ENCODE data around the gene KLK7. TPM values are rescaled to one million over a fixed set of nuclear protein-coding genes. Genes with fewer than 3 reads are reported as not detected.

Gene KLK7
- total RNA-seq, 1 donor from 2014 or later: not detected

- H3K27ac ChIP-seq: peak overlapping the region; percentile 41
- peak overlapping the region; percentile 43 for H3K4me3 ChIP-seq
- no peaks in the 10 kb centered on the region for H3K9me3 ChIP-seq
- DNase-seq (no peak), ATAC-seq (peak; percentile 40 to 50)
- no peak for TF ChIP-seq CTCF (IDR thresholded peaks at IDR 0.05)
- peaks cover 18% of the 10 kb centered on the region for H3K4me1 ChIP-seq
- H3K36me3 ChIP-seq: no peaks in the 10 kb centered on the region
- H3K27me3 ChIP-seq (ENCODE audit: low read depth): peaks cover 71% of the 10 kb centered on the region
- intact Hi-C loops (cut with DNase I): no loop called here
Measured at GRCh38 chr19:51018745-51019543, 35.2 kb upstream of the KLK7 start.

DNA sequence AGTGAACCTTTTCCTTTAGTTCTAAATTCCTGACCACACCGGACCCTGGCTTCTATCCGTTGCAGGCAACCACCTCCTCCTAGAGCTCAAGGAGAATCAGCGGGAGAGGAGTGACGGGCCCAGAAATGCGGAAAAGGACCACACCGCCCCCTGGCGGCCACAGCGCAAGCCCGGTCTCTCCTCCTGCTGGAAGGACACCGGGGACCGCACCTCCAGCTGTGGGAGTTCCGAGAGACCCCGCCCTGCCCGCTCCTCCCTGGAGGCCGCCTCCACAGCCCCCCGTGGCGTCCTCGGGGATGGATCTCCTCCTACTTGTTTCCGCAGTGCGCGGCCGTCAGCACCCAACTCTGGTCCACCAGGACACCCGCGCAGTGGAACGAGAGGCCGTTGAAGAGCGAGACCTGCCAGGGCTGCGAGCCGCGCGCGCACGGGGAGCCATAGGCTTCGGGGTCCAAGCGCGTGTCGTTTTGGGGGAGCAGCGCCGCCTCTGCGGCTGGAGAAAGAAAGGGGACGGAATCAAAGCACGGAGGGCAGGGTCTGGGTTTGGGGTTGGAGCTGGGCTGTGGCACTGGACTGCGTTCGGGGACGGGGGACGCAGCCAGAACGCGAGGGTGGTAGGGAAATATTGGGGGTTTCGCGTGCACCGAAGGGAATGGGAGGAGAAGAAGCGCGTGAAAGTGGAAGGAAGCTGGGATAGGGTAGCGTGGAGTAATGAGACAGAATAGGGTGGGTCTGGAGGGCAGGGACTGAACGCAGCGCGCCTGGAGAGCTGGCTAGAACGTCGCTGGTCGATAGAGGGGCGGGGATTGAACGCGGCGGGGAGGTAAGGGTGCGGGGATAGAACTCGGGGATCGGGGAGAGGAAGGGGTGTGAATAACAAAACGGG, 33.3 kb upstream of the KLK7 start:
- Histone ChIP-seq H3K27ac (no peak overlapping the region), H3K4me1 (peaks cover 18% of the 10 kb centered on the region), H3K9me3 (no peaks in the 10 kb centered on the region), H3K36me3 (no peaks in the 10 kb centered on the region), H3K27me3 (ENCODE audit: low read depth) (peaks cover 74% of the 10 kb centered on the region), H3K4me3 (peak overlapping the region; percentile 11)
- TF ChIP-seq CTCF (IDR thresholded peaks at IDR 0.05): peak; percentile 52
- DNase-seq (no peak), ATAC-seq (peak; percentile 36 to 51)
- intact Hi-C loops (cut with DNase I): no loop called here

- TF ChIP-seq CTCF (IDR thresholded peaks at IDR 0.05): no peak
- intact Hi-C loops (cut with DNase I): no loop called here
- Histone ChIP-seq H3K4me3 (no peak overlapping the region), H3K27ac (no peak overlapping the region), H3K4me1 (peaks cover 18% of the 10 kb centered on the region), H3K9me3 (no peaks in the 10 kb centered on the region), H3K36me3 (no peaks in the 10 kb centered on the region), H3K27me3 (ENCODE audit: low read depth) (peaks cover 72% of the 10 kb centered on the region)
- ATAC-seq (no peak), DNase-seq (no peak)
Measured at GRCh38 chr19:51015691-51016267, 32.1 kb upstream of the KLK7 start.

DNA sequence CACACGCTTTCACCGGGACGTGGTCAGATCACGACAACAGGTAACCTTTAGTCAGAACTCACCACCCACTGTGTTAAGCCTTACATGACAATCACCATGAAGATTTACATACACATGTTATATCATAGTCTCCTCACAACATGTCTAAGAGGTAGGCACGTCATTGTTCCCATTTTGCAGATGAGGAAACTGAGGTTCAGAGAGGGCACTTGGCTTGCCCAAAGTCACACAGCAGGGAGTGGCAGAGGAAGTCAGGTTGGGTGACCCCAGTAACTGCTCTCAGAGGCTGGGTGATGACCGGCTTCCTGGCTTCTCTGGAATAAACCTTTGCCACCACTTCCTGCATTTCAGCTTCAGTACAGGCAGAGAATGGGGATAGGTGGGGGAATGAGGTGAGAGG, 30.5 kb upstream of the KLK7 start:
- TF ChIP-seq CTCF (IDR thresholded peaks at IDR 0.05): no peak
- no peak for ATAC-seq
- no peaks in the 10 kb centered on the region for H3K9me3 ChIP-seq
- no peak overlapping the region for H3K4me3 ChIP-seq
- no peak for DNase-seq
- intact Hi-C loops (cut with DNase I): no loop called here
- no peak overlapping the region for H3K27ac ChIP-seq
- peaks cover 12% of the 10 kb centered on the region for H3K4me1 ChIP-seq
- H3K36me3 ChIP-seq: no peaks in the 10 kb centered on the region
- H3K27me3 ChIP-seq (ENCODE audit: low read depth): peaks cover 70% of the 10 kb centered on the region

DNA sequence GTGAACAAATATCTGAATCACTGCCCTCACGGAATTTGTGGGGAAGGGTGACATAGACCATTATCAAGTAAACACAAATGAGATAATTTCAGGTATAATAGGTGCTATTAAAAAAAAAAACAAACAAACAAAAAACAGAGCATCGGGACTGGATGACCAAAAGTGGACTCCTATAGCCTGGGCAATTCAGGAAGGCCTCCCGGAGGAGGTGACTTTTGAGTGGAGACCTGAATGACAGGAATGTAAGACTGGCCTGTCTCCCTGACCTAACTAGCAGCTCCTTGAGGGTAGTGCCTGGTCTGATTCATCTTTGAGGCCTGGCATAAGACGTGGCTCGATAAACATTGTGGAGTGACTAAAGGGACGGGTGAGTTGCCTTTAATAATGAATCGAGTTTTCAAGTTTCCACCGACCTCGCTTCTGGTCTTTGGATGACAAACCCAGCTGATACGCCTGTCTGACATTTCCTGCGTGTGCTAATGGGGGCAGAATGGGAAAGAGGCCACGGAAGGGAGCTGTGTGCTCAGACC, 29.0 kb upstream of the KLK7 start:
- no peak for ATAC-seq
- Histone ChIP-seq H3K9me3 (no peaks in the 10 kb centered on the region), H3K4me1 (peaks cover 5% of the 10 kb centered on the region), H3K27me3 (ENCODE audit: low read depth) (peaks cover 56% of the 10 kb centered on the region), H3K4me3 (no peak overlapping the region), H3K27ac (no peak overlapping the region), H3K36me3 (no peaks in the 10 kb centered on the region)
- no peak for DNase-seq
- TF ChIP-seq CTCF (IDR thresholded peaks at IDR 0.05): no peak
- intact Hi-C loops (cut with DNase I): no loop called here

All from lower lobe of right lung (tissue), 2 donors.